HL-60 (cell line): Measurements from ENCODE around the gene ROGDI.

Experiments used
- GABPA ChIP-seq: IDR thresholded peaks from 2 replicates; pipeline ENCODE4 v1.6.1; 2012; ENCODE audit warnings: low read depth
- POLR2AphosphoS5 ChIP-seq: IDR thresholded peaks from 2 replicates; pipeline ENCODE4 v1.6.1; 2012; ENCODE audit warnings: low read depth
- REST ChIP-seq: IDR thresholded peaks from 2 replicates; pipeline ENCODE4 v1.6.1; 2012; ENCODE audit warnings: low read depth; ENCODE audit not compliant: insufficient replicate concordance
- SPI1 ChIP-seq: IDR thresholded peaks from 2 replicates; pipeline ENCODE4 v1.6.1; 2012; ENCODE audit warnings: low read depth, mild to moderate bottlenecking, borderline replicate concordance
- TF ChIP-seq, protein P1 (sequence below): IDR thresholded peaks from one replicate; pipeline ENCODE4 v1.5.1; 2011; ENCODE audit warnings: low read length, control low read depth, inconsistent platforms; ENCODE audit not compliant: insufficient read depth

- TF ChIP-seq, protein P1, sequence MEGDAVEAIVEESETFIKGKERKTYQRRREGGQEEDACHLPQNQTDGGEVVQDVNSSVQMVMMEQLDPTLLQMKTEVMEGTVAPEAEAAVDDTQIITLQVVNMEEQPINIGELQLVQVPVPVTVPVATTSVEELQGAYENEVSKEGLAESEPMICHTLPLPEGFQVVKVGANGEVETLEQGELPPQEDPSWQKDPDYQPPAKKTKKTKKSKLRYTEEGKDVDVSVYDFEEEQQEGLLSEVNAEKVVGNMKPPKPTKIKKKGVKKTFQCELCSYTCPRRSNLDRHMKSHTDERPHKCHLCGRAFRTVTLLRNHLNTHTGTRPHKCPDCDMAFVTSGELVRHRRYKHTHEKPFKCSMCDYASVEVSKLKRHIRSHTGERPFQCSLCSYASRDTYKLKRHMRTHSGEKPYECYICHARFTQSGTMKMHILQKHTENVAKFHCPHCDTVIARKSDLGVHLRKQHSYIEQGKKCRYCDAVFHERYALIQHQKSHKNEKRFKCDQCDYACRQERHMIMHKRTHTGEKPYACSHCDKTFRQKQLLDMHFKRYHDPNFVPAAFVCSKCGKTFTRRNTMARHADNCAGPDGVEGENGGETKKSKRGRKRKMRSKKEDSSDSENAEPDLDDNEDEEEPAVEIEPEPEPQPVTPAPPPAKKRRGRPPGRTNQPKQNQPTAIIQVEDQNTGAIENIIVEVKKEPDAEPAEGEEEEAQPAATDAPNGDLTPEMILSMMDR: no peak
- TF ChIP-seq POLR2AphosphoS5: no peak
- no peak for TF ChIP-seq REST
- no peak for TF ChIP-seq GABPA
- TF ChIP-seq SPI1: no peak
Measured at GRCh38 chr16:4762205-4762604, 40.2 kb downstream of the ROGDI start.
